ENCODE data around the gene FBN2.

The FBN2 gene

DNA sequence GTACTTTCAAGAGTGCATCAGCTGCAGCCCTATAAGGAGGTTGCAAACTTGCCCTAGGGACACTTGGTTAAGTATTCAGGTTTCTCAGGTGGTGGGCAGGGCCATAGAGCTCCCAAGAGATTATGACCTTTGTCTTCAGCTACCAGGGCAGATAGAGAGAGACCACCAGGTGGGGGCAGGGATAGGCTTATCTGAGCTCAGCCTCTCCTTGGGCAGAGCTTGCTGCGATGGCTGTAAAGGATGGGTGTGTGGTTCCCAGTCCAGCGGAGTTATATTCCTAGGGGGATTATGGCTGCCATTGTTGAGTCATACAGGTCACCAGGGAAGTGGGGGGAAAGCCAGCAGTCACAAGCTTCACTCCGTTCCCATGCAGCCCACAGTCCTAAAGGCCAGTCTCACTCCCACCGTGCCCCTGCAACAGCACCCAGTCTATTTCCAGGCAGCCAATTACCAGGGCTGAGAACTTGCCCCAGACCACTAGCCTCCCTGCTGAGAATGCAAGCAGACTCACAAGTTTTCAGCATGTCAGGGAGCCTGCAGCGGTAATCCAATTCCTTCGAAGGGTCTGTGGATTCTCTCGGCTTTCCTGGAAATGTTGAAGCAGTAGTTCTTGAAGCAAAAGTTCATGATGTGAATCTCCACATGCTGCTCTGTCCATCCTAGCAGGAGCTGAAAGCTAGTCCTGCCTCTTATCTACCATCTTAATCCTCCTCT lies 303.0 kb downstream of the FBN2 start:
- TF ChIP-seq EZH2 (IDR thresholded peaks at IDR 0.05; ENCODE audit: borderline replicate concordance, low read depth, low read length, severe bottlenecking): no peak
- TF ChIP-seq, protein P1, sequence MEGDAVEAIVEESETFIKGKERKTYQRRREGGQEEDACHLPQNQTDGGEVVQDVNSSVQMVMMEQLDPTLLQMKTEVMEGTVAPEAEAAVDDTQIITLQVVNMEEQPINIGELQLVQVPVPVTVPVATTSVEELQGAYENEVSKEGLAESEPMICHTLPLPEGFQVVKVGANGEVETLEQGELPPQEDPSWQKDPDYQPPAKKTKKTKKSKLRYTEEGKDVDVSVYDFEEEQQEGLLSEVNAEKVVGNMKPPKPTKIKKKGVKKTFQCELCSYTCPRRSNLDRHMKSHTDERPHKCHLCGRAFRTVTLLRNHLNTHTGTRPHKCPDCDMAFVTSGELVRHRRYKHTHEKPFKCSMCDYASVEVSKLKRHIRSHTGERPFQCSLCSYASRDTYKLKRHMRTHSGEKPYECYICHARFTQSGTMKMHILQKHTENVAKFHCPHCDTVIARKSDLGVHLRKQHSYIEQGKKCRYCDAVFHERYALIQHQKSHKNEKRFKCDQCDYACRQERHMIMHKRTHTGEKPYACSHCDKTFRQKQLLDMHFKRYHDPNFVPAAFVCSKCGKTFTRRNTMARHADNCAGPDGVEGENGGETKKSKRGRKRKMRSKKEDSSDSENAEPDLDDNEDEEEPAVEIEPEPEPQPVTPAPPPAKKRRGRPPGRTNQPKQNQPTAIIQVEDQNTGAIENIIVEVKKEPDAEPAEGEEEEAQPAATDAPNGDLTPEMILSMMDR (IDR thresholded peaks at IDR 0.05; ENCODE audit: borderline replicate concordance, extremely low read depth, low read length, poor library complexity, severe bottlenecking): no peak
- no peak overlapping the region for H3K27ac ChIP-seq (ENCODE audit: low read length)
- no peak overlapping the region for H2AFZ ChIP-seq (ENCODE audit: low read depth, low read length)
- H3K4me3 ChIP-seq (ENCODE audit: low read depth in 1 of 2, low read length in 2 of 2): no peak overlapping the region
- H3K4me1 ChIP-seq (ENCODE audit: insufficient read depth, low read length): no peaks in the 10 kb centered on the region
- no peak overlapping the region for H3K4me2 ChIP-seq (ENCODE audit: insufficient read depth, low read length)
- no peaks in the 10 kb centered on the region for H3K27me3 ChIP-seq (ENCODE audit: insufficient read depth, low read length, poor library complexity)
- H3K36me3 ChIP-seq (ENCODE audit: insufficient read depth, low read length): no peaks in the 10 kb centered on the region
- no peaks in the 10 kb centered on the region for H3K9me3 ChIP-seq (ENCODE audit: insufficient read depth, low read length, severe bottlenecking)
- no peak overlapping the region for H3K9ac ChIP-seq (ENCODE audit: low read depth, low read length)
- DNase-seq (no peak), ATAC-seq (ENCODE audit: insufficient read depth, low read depth) (no peak)
- no peaks in the 10 kb centered on the region for H3K79me2 ChIP-seq (ENCODE audit: insufficient read depth, low read length)
- H4K20me1 ChIP-seq (ENCODE audit: insufficient read depth, low read length): no peaks in the 10 kb centered on the region

DNA sequence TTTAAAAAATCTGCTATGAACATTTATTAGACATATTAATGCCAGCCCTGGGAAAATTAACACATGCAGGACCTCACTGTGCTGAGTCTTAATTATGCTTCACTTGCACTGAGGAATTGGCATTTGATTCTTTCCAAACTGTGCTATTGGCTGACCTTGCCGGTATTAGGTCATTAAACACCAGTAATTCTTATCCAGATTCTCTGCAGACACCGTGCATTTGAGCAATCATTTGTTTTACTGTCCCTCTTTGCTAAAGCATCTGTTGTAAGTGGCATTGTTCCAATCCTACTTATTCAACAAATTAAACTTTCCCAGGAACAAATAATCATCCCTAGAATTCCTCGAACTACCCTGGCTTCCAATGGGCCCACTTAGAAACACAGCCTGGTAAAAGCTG lies 309.5 kb downstream of the FBN2 start:
- no peak for TF ChIP-seq EZH2 (IDR thresholded peaks at IDR 0.05; ENCODE audit: borderline replicate concordance, low read depth, low read length, severe bottlenecking)
- TF ChIP-seq, protein P1 (IDR thresholded peaks at IDR 0.05; ENCODE audit: borderline replicate concordance, extremely low read depth, low read length, poor library complexity, severe bottlenecking): no peak
- Histone ChIP-seq H2AFZ (ENCODE audit: low read depth, low read length) (no peak overlapping the region), H3K9me3 (ENCODE audit: insufficient read depth, low read length, severe bottlenecking) (no peaks in the 10 kb centered on the region), H3K79me2 (ENCODE audit: insufficient read depth, low read length) (no peaks in the 10 kb centered on the region), H3K4me1 (ENCODE audit: insufficient read depth, low read length) (no peaks in the 10 kb centered on the region), H3K27ac (ENCODE audit: low read length) (no peak overlapping the region), H3K27me3 (ENCODE audit: insufficient read depth, low read length, poor library complexity) (no peaks in the 10 kb centered on the region), H3K4me2 (ENCODE audit: insufficient read depth, low read length) (no peak overlapping the region), H3K36me3 (ENCODE audit: insufficient read depth, low read length) (no peaks in the 10 kb centered on the region), H3K9ac (ENCODE audit: low read depth, low read length) (no peak overlapping the region), H3K4me3 (ENCODE audit: low read depth in 1 of 2, low read length in 2 of 2) (no peak overlapping the region), H4K20me1 (ENCODE audit: insufficient read depth, low read length) (no peaks in the 10 kb centered on the region)
- DNase-seq (no peak), ATAC-seq (ENCODE audit: insufficient read depth, low read depth) (no peak)

DNA sequence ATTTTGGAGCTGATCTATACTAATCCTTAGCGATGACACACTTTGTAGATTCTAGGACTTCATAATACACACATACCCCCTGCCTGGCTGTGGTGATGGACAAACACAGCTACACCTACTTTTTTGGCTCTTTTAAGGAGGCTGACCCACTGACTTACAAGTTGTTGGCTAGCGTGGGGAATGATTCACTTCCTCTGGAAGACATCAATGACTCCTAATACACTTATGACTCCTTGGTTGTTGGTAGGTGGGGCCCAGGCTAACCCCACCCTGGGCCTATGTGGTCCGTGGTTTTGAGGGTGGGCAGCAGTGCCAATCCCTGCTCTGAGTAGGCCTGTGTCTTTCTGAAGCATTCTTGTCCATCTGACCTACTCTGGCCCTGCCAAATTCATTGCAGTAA lies 310.0 kb downstream of the FBN2 start:
- no peak overlapping the region for H3K27ac ChIP-seq (ENCODE audit: low read length)
- no peaks in the 10 kb centered on the region for H3K4me1 ChIP-seq (ENCODE audit: insufficient read depth, low read length)
- H3K9ac ChIP-seq (ENCODE audit: low read depth, low read length): no peak overlapping the region
- H2AFZ ChIP-seq (ENCODE audit: low read depth, low read length): no peak overlapping the region
- no peaks in the 10 kb centered on the region for H3K27me3 ChIP-seq (ENCODE audit: insufficient read depth, low read length, poor library complexity)
- TF ChIP-seq, protein P1 (IDR thresholded peaks at IDR 0.05; ENCODE audit: borderline replicate concordance, extremely low read depth, low read length, poor library complexity, severe bottlenecking): no peak
- no peak for TF ChIP-seq EZH2 (IDR thresholded peaks at IDR 0.05; ENCODE audit: borderline replicate concordance, low read depth, low read length, severe bottlenecking)
- H3K79me2 ChIP-seq (ENCODE audit: insufficient read depth, low read length): no peaks in the 10 kb centered on the region
- no peak for ATAC-seq (ENCODE audit: insufficient read depth, low read depth)
- no peak for DNase-seq
- H3K36me3 ChIP-seq (ENCODE audit: insufficient read depth, low read length): no peaks in the 10 kb centered on the region
- no peak overlapping the region for H3K4me2 ChIP-seq (ENCODE audit: insufficient read depth, low read length)
- no peaks in the 10 kb centered on the region for H4K20me1 ChIP-seq (ENCODE audit: insufficient read depth, low read length)
- no peak overlapping the region for H3K4me3 ChIP-seq (ENCODE audit: low read depth in 1 of 2, low read length in 2 of 2)
- H3K9me3 ChIP-seq (ENCODE audit: insufficient read depth, low read length, severe bottlenecking): no peaks in the 10 kb centered on the region

All from DND-41 (cell line).